NCI-H1092 (cell line): Measurements from ENCODE around the gene PCDHGB5.
A peak's percentile ranks its signal among the peaks of the same experiment; 100 is the strongest.
"Not testable (repeated sequence)": the region's sequence is repeated elsewhere in the genome, so short reads cannot be mapped to it uniquely, and the experiment has no call there.

Experiments
- DNase-seq: peaks from one replicate; lab custom pipeline; 2025; lab: John Stamatoyannopoulos, UW

The PCDHGB5 gene

DNA sequence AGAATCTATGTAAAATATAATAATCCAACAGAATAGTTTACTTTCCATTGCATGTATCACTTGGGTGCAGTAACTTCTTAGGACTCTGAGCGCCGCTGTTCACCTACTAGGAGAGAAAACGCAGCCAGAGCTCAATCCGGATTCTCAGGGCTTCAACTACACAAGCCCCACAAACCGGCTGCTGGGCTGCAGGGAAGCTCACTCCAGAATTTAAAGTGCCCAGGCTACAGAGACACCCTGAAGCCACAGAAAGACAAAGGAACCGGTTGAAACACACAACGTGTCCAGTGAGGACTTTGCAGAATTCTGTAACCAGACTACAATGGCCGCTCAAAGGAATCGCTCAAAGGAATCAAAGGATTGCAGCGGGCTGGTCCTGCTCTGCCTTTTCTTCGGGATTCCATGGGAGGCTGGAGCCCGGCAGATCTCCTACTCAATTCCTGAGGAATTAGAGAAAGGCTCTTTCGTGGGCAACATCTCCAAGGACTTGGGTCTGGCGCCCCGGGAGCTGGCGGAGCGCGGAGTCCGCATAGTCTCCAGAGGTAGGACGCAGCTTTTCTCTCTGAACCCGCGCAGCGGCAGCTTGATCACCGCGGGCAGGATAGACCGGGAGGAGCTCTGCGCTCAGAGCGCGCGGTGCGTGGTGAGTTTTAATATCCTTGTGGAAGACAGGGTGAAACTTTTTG, 15.2 kb downstream of the PCDHGB5 start, which contains the start of gene PCDHGA10:
Gene PCDHGA10 (plus strand): TSS at position 134 of the 686 bp plus-strand sequence. CDS start 189 bp downstream, at position 323.
- no peak for DNase-seq

DNA sequence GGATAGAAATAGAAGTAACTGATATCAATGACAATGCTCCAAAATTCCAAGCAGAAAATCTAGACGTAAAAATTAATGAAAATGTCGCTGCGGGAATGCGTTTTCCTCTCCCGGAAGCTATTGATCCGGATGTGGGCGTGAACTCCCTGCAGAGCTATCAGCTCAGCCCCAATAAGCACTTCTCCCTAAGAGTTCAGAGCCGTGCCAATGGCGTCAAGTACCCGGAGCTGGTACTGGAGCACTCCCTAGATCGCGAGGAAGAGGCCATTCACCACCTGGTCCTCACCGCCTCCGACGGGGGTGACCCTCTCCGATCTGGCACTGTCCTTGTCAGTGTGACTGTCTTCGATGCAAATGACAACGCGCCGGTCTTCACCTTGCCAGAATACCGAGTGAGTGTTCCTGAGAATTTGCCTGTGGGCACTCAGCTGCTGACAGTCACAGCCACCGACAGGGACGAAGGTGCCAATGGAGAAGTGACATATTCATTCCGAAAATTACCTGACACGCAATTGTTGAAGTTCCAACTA, 15.9 kb downstream of the PCDHGB5 start:
- DNase-seq, result no peak

DNA sequence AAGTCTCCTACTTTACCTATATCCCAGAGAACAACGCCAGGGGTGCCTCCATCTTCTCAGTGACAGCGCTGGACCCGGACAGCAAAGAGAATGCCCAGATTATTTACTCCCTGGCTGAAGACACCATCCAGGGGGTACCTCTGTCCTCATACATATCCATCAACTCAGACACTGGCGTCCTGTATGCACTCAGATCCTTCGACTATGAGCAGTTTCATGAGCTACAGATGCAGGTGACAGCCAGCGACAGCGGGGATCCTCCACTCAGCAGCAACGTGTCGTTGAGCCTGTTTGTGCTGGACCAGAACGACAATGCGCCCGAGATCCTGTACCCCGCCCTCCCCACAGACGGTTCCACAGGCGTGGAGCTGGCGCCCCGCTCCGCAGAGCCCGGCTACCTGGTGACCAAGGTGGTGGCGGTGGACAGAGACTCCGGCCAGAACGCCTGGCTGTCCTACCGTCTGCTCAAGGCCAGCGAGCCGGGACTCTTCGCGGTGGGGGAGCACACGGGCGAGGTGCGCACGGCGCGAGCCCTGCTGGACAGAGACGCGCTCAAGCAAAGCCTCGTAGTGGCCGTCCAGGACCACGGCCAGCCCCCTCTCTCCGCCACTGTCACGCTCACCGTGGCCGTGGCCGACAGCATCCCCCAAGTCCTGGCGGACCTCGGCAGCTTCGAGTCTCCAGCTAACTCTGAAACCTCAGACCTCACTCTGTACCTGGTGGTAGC, 17.0 kb downstream of the PCDHGB5 start:
- not testable (repeated sequence) for DNase-seq

DNA sequence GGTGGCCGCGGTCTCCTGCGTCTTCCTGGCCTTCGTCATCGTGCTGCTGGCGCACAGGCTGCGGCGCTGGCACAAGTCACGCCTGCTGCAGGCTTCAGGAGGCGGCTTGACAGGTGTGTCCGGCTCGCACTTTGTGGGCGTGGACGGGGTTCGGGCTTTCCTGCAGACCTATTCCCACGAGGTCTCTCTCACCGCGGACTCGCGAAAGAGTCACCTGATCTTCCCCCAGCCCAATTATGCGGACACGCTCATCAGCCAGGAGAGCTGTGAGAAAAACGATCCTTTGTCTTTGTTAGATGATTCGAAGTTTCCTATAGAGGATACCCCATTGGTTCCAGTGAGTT, 17.5 kb downstream of the PCDHGB5 start:
- DNase-seq, result not testable (repeated sequence)

DNA sequence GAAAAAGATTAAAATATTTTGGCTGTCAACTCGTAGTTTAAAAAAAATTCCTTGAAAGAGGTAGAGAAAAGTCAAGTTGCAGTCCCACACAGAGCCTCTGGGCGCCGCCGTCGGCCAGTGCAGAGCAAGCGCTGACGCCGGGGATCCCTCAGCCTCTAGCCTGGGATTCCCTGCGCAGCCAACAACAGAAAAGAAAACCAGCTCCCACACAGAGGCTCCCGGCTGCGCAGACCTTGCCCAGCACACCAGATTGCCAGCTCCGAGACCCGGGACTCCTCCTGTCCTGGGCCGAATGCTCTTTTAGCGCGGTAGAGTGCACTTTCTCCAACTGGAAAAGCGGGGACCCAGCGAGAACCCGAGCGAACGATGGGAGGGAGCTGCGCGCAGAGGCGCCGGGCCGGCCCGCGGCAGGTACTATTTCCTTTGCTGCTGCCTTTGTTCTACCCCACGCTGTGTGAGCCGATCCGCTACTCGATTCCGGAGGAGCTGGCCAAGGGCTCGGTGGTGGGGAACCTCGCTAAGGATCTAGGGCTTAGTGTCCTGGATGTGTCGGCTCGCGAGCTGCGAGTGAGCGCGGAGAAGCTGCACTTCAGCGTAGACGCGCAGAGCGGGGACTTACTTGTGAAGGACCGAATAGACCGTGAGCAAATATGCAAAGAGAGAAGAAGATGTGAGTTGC, 19.9 kb downstream of the PCDHGB5 start, which contains the start of gene PCDHGB7:
Gene PCDHGB7 (plus strand): TSS at position 184 of the 679 bp plus-strand sequence. CDS start 183 bp downstream, at position 367.
- DNase-seq, result peak; percentile 59

DNA sequence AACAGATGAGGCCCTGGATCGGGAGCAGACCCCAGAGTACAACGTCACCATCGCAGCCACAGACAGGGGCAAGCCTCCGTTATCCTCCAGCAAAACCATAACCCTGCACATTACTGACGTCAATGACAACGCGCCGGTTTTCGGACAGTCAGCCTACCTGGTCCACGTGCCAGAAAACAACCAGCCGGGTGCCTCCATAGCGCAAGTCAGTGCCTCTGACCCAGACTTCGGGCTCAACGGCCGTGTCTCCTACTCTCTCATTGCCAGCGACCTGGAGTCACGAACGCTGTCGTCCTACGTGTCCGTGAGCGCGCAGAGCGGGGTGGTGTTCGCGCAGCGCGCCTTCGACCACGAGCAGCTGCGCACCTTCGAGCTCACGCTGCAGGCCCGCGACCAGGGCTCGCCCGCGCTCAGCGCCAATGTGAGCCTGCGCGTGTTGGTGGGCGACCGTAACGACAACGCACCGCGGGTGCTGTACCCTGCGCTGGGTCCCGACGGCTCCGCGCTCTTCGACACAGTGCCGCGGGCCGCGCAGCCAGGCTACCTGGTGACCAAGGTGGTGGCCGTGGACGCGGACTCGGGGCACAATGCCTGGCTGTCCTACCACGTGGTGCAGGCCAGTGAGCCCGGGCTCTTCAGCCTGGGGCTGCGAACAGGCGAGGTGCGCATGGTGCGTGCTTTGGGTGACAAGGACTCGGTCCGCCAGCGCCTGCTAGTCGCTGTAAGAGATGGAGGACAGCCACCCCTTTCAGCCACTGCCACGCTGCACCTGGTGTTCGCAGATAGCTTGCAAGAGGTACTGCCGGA, 21.5 kb downstream of the PCDHGB5 start:
- DNase-seq, result no peak

DNA sequence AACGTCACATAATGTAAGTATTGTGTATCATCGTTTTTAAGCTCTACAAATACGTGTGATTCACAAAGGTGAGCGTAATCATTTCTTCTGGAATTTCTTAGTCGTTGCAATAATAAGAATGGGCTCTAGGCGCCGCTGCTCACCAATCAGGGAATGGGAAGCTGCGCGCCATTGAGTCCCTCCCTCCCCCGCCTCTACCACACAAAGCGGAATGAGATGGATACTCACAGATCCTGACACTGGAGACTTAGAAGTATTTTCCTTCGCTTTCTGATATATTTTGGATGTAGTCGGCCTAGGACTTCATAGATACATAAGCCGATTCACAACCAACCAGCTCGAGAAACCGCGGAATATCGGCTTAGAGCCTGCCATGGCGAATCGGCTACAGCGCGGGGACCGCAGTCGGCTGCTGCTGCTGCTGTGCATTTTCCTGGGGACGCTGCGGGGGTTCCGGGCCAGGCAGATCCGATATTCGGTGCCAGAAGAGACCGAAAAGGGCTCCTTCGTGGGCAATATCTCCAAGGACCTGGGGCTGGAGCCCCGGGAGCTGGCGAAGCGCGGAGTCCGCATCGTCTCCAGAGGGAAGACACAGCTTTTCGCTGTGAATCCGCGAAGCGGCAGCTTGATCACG, 23.2 kb downstream of the PCDHGB5 start, which contains the start of gene PCDHGA11:
Gene PCDHGA11 (plus strand): TSS at position 197 of the 634 bp plus-strand sequence. CDS start 177 bp downstream, at position 374.
- DNase-seq, result no peak

DNA sequence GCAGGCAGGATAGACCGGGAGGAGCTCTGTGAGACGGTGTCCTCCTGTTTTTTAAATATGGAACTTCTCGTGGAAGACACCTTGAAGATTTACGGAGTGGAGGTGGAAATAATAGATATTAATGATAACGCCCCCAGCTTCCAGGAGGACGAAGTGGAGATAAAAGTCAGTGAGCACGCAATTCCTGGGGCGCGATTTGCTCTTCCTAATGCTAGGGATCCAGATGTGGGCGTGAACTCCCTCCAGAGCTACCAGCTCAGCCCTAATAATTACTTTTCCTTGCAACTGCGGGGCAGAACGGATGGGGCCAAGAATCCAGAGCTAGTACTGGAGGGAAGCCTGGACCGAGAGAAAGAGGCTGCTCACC, 23.7 kb downstream of the PCDHGB5 start:
- DNase-seq, result no peak

DNA sequence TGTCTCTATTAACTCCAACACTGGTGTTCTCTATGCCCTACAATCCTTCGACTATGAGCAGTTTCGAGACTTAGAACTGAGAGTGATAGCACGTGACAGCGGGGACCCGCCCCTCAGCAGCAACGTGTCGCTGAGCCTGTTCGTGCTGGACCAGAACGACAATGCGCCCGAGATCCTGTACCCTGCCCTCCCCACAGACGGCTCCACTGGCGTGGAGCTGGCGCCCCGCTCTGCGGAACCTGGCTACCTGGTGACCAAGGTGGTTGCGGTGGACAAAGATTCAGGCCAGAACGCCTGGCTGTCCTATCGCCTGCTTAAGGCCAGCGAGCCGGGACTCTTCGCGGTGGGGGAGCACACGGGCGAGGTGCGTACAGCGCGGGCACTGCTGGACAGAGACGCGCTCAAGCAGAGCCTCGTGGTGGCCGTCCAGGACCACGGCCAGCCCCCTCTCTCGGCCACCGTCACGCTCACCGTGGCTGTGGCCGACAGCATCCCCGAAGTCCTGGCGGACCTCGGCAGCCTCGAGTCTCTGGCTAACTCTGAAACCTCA, 25.1 kb downstream of the PCDHGB5 start:
- DNase-seq, result no peak

DNA sequence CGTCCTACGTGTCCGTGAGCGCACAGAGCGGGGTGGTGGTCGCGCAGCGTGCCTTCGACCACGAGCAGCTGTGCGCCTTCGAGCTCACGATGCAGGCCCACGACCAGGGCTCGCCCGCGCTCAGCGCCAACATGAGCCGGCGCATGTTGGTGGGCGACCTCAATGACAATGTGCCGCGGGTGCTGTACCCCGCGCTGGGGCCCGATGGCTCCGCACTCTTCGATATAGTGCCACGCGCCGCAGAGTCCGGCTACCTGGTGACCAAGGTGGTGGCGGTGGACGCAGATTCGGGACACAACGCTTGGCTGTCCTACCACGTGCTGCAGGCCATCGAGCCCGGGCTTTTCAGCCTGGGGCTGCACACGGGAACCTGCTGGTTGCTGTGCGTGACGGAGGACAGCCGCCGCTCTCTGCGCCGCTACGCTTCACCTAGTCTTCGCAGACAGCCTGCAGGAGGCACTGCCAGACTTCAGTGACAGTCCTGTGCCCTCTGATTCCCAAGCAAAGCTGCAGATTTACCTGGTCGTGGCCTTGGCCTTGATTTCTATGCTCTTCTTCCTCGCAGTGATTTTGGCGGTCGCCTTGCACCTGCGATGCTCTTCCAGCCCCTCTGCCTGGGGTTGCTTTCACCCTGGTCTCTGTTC, 30.2 kb downstream of the PCDHGB5 start:
- no peak for DNase-seq

DNA sequence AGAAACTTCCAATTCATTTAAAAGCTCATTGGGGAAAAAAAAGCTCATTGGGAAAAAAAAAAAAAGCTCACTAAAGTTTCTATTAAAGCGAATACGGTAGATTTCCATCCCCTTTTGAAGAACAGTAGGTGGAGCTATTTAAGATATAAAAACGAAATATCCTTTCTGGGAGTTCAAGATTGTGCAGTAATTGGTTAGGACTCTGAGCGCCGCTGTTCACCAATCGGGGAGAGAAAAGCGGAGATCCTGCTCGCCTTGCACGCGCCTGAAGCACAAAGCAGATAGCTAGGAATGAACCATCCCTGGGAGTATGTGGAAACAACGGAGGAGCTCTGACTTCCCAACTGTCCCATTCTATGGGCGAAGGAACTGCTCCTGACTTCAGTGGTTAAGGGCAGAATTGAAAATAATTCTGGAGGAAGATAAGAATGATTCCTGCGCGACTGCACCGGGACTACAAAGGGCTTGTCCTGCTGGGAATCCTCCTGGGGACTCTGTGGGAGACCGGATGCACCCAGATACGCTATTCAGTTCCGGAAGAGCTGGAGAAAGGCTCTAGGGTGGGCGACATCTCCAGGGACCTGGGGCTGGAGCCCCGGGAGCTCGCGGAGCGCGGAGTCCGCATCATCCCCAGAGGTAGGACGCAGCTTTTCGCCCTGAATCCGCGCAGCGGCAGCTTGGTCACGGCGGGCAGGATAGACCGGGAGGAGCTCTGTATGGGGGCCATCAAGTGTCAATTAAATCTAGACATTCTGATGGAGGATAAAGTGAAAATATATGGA, 32.8 kb downstream of the PCDHGB5 start, which contains the start of gene PCDHGA12:
Gene PCDHGA12 (plus strand): TSS at position 176 of the 782 bp plus-strand sequence. CDS start 253 bp downstream, at position 429.
- no peak for DNase-seq

DNA sequence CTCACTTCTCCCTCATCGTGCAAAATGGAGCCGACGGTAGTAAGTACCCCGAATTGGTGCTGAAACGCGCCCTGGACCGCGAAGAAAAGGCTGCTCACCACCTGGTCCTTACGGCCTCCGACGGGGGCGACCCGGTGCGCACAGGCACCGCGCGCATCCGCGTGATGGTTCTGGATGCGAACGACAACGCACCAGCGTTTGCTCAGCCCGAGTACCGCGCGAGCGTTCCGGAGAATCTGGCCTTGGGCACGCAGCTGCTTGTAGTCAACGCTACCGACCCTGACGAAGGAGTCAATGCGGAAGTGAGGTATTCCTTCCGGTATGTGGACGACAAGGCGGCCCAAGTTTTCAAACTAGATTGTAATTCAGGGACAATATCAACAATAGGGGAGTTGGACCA, 33.5 kb downstream of the PCDHGB5 start:
- no peak for DNase-seq

DNA sequence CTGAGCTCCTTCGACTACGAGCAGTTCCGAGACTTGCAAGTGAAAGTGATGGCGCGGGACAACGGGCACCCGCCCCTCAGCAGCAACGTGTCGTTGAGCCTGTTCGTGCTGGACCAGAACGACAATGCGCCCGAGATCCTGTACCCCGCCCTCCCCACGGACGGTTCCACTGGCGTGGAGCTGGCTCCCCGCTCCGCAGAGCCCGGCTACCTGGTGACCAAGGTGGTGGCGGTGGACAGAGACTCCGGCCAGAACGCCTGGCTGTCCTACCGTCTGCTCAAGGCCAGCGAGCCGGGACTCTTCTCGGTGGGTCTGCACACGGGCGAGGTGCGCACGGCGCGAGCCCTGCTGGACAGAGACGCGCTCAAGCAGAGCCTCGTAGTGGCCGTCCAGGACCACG, 34.6 kb downstream of the PCDHGB5 start:
- DNase-seq, result not testable (repeated sequence)

DNA sequence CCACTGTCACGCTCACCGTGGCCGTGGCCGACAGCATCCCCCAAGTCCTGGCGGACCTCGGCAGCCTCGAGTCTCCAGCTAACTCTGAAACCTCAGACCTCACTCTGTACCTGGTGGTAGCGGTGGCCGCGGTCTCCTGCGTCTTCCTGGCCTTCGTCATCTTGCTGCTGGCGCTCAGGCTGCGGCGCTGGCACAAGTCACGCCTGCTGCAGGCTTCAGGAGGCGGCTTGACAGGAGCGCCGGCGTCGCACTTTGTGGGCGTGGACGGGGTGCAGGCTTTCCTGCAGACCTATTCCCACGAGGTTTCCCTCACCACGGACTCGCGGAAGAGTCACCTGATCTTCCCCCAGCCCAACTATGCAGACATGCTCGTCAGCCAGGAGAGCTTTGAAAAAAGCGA, 35.0 kb downstream of the PCDHGB5 start:
- DNase-seq, result not testable (repeated sequence)

DNA sequence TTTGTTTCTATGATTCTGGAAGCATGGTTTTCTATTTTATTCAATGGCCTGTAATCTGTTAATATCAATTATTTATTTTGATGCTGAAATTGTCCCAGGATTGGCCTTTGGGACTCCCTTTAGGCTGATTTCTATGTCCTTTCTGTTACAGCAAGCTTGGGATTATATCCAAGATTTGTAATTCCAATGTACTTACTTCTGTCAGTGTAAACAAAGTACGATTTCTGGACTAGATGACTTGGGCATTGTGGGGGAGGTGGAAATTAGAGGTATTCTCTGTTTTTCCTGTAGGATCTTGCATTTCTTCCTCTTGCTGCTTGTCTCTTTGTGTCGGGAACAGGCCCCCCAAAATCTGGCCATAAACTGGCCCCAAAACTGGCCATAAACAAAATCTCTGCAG, 36.3 kb downstream of the PCDHGB5 start:
- no peak for DNase-seq

DNA sequence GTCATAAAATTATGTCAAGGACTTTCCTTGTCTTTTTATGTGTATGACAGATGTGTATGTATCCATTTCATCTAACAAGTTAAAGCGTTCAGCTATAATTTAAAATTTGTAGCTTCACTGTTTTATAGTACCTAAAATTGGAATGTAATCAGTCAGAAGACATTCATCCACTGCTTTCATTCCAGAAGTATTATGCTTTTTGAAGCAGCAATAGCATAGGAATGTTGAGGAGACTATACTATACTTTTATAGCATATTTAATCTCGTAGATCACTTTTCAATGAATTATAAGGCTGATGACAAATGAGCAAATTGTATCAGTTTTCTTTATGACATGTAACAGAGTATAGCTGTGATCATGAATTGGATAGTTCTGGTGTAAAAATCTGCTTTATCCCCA, 39.5 kb downstream of the PCDHGB5 start:
- no peak for DNase-seq

DNA sequence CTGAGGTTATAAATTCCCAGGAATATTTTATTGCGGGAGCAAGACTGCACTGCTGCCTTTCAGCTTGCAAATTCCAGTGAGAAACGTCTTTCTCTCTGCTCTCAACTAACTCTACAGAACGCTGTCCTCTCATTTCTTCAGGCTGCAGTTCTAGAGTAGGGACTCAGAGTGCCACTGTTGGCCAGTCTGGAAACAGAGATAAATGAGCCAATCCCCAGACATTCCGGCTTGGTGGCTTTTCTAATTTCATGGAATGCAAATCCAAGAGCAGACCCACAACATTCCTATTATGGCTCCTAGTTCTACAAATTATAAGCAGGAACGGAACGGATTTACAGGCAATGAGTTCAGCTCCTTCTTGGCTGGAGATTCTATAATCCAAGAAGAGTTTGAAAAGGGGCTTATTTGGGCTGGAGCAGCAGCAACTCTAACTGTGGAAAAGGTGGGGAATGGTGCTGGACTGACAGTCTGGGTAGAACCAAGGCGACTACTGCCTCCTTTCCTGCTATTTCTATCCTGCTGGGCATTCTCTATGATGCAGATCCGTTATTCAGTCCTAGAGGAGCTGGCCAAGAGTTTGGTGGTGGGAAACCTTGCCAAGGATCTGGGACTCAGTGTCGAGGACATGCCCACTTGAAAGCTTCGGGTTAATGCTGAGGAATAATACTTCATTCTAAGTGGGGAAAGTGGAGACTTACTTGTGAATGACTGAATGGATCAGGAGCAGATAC, 41.8 kb downstream of the PCDHGB5 start:
- DNase-seq, result no peak

DNA sequence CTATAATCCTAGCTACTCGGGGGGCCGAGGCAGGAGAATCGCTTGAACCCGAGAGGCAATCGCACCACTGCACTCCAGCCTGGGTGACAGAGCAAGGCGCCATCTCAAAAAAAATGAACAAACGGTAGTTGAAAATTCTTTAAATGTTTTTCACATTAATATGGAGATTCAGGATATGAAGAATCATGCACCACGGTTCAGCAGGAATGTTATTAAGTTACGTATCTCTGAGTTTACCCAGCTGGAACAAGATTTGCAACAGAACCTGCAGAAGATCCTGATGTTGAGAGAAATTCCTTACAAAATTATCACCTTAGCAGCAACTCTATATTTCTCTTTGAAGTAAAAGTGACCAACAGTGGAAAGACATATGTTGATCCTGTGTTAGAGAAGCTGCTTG, 42.6 kb downstream of the PCDHGB5 start:
- no peak for DNase-seq
